GM19438 (cell line): ENCODE measurements around the gene NAV2.

Source experiments
- ATAC-seq: cut with Tn5 transposase; IDR thresholded peaks from one replicate; pipeline ENCODE4 v1.9.1; 2021; ENCODE audit warnings: low read depth; ENCODE audit not compliant: unreplicated experiment

Gene NAV2

DNA sequence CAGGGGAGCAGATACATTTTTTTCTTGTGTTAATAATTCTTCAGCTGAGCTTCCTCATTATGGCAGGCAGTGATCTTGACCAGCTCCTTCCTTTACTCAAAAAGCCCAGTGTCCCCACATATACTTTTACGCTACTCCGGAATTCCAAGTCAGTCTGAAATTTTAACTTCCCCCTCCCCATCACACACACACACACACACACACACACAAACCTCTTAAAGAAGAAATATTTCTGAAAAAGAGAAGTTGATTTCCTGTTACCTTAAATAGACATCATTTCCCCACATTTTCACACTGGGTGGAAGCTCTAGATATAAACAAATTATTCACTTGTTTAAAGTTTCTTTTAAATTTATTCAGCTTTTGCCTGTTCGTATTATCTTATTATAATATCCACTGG, 333.8 kb downstream of the NAV2 start:
- ATAC-seq, result no peak

GRCh38 chr11:20047006-20047768, 334.6 kb downstream of the NAV2 start:
- ATAC-seq, result no peak

DNA sequence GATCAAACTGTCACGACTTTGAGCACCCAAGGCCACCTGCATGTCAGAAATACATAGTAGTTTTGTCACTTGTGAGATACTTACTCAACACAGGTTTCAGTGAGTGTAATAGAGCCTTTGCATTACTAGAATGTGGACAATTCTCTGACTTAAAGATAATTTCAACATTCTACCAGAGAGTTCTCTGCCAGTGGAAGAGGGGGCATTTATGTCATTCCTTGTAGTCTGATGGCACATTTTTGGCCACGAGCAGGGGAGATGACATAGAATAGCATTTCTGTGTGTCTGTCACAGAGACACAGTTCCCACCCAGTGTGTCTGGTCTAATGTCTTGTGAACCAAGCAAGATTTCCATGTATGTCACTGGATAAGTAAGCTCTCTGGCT, 335.1 kb downstream of the NAV2 start:
- no peak for ATAC-seq

- no peak for ATAC-seq
Observed at GRCh38 chr11:20048246-20048645, 335.6 kb downstream of the NAV2 start.

GRCh38 chr11:20048707-20049106, 336.1 kb downstream of the NAV2 start:
- ATAC-seq, result no peak

DNA sequence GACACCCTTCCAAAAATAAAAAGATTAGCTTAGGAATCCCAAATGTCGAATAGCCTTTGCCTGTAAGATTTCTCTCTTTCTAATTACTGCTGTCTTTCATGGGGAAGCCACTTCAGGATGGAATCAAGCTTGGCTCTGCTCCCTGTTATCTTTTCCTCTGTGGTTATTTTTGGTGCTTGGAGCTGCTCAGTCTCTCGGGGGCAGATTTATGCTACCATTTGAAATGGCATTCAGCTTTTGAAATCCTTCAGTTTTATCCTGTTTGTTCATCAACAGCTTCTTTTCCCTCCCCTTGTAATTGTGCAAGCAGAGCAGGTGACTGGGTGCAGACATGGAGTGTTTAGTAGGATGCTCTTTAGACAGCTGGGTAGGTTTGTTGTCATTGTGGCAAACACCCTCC, 336.6 kb downstream of the NAV2 start:
- ATAC-seq, result no peak

GRCh38 chr11:20050048-20050447, 337.4 kb downstream of the NAV2 start:
- no peak for ATAC-seq

- no peak for ATAC-seq
Observed at GRCh38 chr11:20050551-20051333, 338.1 kb downstream of the NAV2 start.

DNA sequence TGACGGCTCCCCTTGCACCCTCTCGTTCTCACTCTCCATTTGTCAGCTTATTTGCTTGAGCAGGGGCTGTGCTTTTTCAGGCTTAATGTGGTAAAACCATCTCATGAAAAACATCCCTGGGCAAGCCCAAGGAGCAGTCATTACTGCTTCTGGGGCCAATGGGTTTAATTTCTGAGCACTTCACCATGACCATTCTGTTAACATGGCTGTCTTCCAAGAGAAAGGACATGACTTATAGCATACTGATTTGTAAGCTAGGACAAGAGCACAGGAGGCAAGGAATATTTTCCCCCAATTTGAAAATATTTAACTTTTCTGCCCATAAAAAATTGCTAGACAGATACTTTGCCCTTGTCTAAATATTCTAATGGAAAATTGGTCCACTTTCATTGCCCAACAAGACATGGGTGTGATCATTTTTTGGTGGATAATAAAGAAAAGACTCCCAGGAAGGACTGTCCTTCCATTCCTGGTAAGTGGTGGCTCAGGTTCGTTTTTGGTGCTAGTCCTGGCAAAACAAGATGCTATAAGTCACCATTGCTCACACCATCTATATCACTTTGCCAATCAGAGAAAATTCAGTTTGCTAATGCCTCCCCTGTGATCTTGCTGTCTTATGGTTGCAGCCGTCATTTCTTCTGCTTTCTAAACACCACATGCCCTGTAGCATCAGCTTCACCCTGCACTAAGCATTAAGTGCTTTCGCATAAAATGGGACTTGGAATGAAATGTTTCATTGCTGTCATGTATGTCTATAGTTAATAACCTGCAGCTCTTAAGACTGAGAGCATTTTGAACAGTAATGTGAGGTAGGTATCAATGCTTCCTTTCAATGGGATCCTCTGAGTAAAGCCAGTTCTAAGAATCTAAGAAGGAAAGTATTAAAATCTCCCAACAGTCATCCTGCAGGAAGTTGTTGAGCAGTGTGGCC, 339.1 kb downstream of the NAV2 start:
- no peak for ATAC-seq

DNA sequence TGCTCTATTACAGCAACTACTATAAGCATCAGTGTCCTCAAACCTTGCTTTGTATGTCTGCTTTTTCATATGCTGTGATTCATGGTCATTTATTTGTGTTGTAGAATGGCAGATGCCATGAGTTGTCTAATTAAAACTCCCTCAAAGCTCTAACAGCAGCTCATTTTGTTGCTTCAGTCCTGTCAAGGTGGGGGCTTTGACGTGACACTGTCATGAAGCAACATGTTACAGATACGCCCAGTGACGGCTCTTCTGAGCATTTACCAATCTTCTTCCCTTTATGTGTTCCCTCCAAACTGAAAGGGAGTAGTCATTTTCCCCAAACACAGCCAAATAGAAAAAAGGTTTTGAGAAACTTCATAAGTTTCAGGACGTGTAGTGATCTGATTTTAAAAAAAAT, 340.9 kb downstream of the NAV2 start:
- ATAC-seq, result no peak

- ATAC-seq, result no peak
Observed at GRCh38 chr11:20054584-20054983, 341.9 kb downstream of the NAV2 start.

DNA sequence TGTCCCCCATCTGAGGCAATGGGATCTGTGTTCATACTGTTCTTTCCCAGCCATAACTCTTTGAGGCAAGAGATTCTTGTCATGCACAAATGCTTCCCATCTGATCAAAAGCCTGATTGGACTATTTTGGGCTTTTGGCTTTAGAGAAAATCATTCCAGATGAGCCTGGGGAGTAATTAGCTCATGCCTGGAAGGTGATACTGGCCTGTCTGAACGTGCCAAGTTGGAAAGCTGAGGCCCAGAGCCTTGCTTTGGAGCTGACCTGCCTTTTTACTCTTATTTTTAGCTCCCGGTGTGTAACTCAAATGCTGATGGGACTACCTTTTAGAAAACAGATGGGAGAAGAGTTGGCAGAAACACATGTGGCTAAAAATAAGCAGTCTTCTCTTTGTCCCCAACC, 342.7 kb downstream of the NAV2 start:
- no peak for ATAC-seq

DNA sequence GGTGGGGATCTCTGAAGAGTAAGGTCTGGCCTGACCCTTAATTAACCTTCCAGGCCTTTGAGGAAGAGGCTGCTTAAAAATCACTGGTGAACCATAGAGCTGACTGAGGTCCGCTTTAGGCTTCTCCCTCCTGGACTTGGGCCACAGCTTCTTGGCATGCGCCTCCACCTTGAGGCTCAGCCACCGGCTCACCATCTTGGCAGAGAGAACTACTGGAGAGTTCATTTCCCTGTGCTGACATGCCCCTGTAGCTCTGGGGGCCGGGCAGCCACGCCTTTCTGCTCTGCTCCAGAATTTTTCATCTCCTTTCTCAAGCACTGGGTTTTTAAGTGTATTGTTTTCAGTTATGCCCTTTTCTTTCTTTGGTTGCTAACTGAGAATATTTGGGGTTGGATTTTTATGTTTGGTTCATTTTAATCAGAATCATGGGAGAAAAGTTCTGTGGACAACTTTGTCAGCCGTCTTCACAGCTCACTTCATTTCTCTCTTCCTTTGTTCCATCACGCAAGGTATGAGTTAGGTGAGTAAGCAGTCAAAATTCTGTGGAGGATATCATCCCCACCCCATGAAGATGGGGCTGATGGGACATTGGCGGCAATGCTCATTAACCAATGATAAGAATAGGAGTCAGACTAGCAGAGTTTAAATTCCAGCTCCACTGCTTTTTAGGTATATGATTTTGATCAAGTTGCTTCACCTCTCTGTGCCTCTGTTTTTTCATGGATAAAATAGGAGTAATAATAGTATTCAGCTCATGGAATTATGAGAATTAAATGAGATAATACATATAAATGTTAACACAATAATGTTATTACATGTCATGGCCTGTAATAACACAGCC, 343.7 kb downstream of the NAV2 start:
- ATAC-seq, result no peak

DNA sequence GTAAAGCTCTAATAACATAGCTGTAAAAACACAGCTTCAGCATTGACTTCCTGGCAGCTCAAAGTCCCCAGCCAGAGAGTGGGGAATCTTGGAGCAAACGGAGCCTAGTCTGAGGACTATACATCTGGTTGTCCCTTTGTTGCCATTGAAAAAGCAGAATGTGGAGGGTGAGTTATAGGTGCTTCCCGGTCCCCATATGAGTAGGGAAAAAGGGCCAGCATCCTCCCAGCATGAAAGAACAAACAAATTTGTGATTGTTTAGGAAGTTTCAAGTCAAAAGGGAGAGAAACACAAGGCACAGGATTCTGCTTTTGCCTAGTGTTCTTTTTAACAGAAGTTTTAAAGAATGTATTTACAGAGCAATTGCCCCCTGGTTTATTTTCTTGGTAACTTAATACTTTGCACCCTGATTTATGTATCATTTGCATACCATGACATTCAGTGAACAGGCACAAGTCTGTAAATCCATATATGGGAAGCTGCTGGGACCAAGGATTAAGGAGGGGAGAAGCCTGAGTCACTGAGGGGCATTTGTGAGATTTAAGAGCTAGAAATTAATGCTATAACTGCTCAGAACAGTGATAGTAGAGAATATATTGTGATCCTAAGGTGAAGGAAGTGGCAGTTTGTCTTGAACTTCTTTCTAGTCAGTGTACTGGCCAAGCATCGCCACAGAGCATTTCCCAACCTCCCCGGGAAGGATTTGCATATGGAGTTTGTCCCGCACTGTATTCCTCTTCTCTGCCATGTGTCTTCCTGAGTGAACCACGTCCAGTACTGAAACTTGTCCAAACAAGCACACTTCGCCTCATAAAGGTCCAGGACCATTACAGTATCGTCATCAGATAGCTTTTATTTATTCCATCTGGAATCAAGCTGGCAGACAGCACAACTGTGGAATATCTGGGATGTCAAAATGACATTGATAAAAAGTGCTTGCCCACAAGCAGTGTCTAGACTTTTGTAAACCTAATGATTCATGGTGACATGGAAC, 344.6 kb downstream of the NAV2 start:
- no peak for ATAC-seq

DNA sequence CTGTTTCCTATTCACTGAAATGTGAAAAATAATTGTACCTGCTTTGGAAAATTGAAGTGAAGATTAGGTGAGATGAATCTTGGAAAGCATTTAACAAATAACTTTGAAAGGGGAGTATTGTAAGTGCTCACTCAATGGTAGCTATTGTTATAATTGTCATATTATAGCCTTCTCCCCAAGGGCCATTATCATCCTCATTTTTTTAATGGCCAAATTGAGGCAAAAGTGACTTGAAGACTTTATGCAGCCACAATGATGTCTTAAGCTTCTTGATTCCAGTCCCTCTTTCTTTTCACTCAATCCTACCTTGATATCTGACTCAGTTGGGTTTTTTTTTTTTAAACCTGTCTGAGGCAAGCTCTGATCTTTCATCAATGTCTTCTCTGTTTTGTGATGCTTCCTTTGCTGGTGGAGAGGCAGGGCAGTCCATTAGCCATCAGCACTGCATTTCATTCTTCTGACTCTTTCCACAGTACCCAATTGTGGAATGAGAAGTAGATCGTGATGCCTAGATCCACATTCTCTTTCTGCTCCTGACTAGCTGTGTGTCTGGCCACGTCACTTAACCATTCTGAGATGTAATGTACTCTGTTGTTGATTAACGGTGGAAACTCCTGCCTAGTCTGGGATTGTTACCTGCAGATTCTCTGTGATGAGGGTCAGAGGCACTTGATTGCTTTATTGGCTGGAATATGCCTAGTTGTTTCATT, 346.3 kb downstream of the NAV2 start:
- no peak for ATAC-seq

DNA sequence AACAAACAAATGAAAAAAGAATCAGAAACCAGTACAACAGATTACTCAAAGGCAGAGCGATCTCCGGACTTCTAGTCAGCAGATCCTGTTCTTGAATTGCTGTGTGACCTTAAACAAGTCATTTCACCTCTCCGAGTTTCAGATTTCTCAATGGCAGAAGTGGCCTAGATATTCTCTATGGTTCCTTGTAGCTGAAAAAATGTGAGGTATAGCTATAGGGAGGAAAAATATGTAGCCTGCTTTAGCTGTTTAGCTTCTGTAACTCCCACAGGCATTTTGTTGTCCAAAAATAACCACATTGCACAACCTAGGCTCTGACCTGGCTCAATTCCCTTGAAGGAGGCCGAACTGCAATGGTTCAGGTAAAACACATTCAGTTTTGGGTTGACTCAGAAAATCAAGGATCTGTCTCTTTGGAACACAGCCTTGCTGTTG, 347.0 kb downstream of the NAV2 start:
- no peak for ATAC-seq

- no peak for ATAC-seq
Observed at GRCh38 chr11:20060181-20060580, 347.5 kb downstream of the NAV2 start.

- ATAC-seq, result no peak
Observed at GRCh38 chr11:20060647-20061205, 348.1 kb downstream of the NAV2 start.
